ENCODE data around the gene CHST5. TPM values are rescaled to one million over a fixed set of nuclear protein-coding genes. Genes with fewer than 3 reads are reported as not detected.
A peak's percentile ranks its signal among the peaks of the same experiment; 100 is the strongest.

CHST5 gene
- total and polyA plus RNA-seq, 2 of the 13 experiments (the other 11 are each of a cell fraction or from before 2014, with no cell fraction given) = 0.05 TPM; not detected in 1

DNA sequence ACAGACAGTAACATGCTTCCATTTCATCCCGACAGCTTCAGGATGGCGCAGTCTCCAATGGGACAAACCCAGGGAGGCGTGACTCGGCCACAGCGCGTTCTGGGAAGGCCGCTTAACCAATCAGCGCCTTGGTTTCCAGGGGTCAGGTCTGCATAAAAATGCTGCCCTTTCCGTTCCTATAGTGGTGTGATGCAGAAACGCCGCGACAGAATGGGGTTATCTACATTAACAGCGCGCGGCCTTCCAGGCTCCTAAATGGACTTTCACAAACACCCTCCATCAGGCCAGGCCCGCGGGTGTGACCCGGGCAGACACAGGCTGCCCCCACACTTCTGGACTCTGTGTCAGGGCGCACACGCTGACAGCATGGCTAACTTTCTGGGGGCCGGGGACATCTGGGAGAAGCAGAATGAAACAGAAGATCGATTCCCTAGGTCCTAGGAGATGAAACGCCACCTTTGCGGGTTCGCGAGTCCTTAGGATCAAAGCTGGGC is 19.4 kb upstream of the CHST5 start (continued):
- TF ChIP-seq, protein P1, sequence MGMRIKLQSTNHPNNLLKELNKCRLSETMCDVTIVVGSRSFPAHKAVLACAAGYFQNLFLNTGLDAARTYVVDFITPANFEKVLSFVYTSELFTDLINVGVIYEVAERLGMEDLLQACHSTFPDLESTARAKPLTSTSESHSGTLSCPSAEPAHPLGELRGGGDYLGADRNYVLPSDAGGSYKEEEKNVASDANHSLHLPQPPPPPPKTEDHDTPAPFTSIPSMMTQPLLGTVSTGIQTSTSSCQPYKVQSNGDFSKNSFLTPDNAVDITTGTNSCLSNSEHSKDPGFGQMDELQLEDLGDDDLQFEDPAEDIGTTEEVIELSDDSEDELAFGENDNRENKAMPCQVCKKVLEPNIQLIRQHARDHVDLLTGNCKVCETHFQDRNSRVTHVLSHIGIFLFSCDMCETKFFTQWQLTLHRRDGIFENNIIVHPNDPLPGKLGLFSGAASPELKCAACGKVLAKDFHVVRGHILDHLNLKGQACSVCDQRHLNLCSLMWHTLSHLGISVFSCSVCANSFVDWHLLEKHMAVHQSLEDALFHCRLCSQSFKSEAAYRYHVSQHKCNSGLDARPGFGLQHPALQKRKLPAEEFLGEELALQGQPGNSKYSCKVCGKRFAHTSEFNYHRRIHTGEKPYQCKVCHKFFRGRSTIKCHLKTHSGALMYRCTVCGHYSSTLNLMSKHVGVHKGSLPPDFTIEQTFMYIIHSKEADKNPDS (CRISPR knock-in tag; IDR thresholded peaks at IDR 0.05) = no peak
- TF ChIP-seq SMAD9 (CRISPR knock-in tag; IDR thresholded peaks at IDR 0.05) = no peak
- TF ChIP-seq, protein P2, sequence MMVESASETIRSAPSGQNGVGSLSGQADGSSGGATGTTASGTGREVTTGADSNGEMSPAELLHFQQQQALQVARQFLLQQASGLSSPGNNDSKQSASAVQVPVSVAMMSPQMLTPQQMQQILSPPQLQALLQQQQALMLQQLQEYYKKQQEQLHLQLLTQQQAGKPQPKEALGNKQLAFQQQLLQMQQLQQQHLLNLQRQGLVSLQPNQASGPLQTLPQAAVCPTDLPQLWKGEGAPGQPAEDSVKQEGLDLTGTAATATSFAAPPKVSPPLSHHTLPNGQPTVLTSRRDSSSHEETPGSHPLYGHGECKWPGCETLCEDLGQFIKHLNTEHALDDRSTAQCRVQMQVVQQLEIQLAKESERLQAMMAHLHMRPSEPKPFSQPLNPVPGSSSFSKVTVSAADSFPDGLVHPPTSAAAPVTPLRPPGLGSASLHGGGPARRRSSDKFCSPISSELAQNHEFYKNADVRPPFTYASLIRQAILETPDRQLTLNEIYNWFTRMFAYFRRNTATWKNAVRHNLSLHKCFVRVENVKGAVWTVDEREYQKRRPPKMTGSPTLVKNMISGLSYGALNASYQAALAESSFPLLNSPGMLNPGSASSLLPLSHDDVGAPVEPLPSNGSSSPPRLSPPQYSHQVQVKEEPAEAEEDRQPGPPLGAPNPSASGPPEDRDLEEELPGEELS (CRISPR knock-in tag; IDR thresholded peaks at IDR 0.05) = no peak
- no peak for TF ChIP-seq YEATS2 (CRISPR knock-in tag; IDR thresholded peaks at IDR 0.05; ENCODE audit: borderline replicate concordance)
- peak; percentile 69; the same call in 1 of the 2 replicates for TF ChIP-seq KDM5A (IDR thresholded peaks at IDR 0.05; ENCODE audit: borderline replicate concordance, low read length)
- TF ChIP-seq NFYB (CRISPR knock-in tag; IDR thresholded peaks at IDR 0.05) = peak; percentile 72
- TF ChIP-seq, protein P3, sequence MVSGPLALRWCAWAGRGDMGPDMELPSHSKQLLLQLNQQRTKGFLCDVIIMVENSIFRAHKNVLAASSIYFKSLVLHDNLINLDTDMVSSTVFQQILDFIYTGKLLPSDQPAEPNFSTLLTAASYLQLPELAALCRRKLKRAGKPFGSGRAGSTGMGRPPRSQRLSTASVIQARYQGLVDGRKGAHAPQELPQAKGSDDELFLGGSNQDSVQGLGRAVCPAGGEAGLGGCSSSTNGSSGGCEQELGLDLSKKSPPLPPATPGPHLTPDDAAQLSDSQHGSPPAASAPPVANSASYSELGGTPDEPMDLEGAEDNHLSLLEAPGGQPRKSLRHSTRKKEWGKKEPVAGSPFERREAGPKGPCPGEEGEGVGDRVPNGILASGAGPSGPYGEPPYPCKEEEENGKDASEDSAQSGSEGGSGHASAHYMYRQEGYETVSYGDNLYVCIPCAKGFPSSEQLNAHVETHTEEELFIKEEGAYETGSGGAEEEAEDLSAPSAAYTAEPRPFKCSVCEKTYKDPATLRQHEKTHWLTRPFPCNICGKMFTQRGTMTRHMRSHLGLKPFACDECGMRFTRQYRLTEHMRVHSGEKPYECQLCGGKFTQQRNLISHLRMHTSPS (CRISPR knock-in tag; IDR thresholded peaks at IDR 0.05; ENCODE audit: low read depth) = no peak
- peak; percentile 24 for TF ChIP-seq YY1 (IDR thresholded peaks at IDR 0.05; ENCODE audit: insufficient read depth, insufficient replicate concordance, low read depth, low read length)
- TF ChIP-seq THYN1 (CRISPR knock-in tag; IDR thresholded peaks at IDR 0.05; ENCODE audit: borderline replicate concordance, low read depth) = no peak
- TF ChIP-seq, protein P4, sequence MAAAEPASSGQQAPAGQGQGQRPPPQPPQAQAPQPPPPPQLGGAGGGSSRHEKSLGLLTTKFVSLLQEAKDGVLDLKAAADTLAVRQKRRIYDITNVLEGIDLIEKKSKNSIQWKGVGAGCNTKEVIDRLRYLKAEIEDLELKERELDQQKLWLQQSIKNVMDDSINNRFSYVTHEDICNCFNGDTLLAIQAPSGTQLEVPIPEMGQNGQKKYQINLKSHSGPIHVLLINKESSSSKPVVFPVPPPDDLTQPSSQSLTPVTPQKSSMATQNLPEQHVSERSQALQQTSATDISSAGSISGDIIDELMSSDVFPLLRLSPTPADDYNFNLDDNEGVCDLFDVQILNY (CRISPR knock-in tag; conservative IDR thresholded peaks at IDR 0.05) = no peak
- TF ChIP-seq ZNF251 (CRISPR knock-in tag; IDR thresholded peaks at IDR 0.05) = 0 out of 2 replicates have a peak, but pooled peaks have one; percentile 49
- no peak for TF ChIP-seq ZNF441 (CRISPR knock-in tag; IDR thresholded peaks at IDR 0.05; ENCODE audit: borderline replicate concordance)
- TF ChIP-seq ZNF530 (CRISPR knock-in tag; IDR thresholded peaks at IDR 0.05; ENCODE audit: low read depth) = no peak
- TF ChIP-seq ZNF790 (CRISPR knock-in tag; IDR thresholded peaks at IDR 0.05; ENCODE audit: borderline replicate concordance) = peak; percentile 49; the same call in 1 of the 2 replicates
- peak; percentile 50; the same call in 1 of the 2 replicates for TF ChIP-seq ZSCAN29 (CRISPR knock-in tag; conservative IDR thresholded peaks at IDR 0.05)
- no peak; the same call in 1 of the 2 replicates for TF ChIP-seq ZNF891 (CRISPR knock-in tag; IDR thresholded peaks at IDR 0.05)
- TF ChIP-seq ONECUT2 (CRISPR knock-in tag; IDR thresholded peaks at IDR 0.05) = no peak
- TF ChIP-seq ZNF451 (CRISPR knock-in tag; IDR thresholded peaks at IDR 0.05) = no peak
- TF ChIP-seq, protein P5, sequence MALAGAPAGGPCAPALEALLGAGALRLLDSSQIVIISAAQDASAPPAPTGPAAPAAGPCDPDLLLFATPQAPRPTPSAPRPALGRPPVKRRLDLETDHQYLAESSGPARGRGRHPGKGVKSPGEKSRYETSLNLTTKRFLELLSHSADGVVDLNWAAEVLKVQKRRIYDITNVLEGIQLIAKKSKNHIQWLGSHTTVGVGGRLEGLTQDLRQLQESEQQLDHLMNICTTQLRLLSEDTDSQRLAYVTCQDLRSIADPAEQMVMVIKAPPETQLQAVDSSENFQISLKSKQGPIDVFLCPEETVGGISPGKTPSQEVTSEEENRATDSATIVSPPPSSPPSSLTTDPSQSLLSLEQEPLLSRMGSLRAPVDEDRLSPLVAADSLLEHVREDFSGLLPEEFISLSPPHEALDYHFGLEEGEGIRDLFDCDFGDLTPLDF (CRISPR knock-in tag; IDR thresholded peaks at IDR 0.05) = no peak
- no peak for TF ChIP-seq ARNT2 (CRISPR knock-in tag; IDR thresholded peaks at IDR 0.05; ENCODE audit: low read depth)
- no peak for TF ChIP-seq KLF6 (CRISPR knock-in tag; IDR thresholded peaks at IDR 0.05)
- no peak for TF ChIP-seq PCBP2 (optimal IDR thresholded peaks at IDR 0.05; ENCODE audit: low read depth, low read length, poor library complexity, severe bottlenecking)
- TF ChIP-seq ZNF589 (CRISPR knock-in tag; conservative IDR thresholded peaks at IDR 0.05) = no peak

Data from HepG2 (cell line).